WTC11 (cell line): ENCODE measurements around the gene SMYD4.

Source experiments
- ATF3 ChIP-seq: sonication (generic); formaldehyde crosslinking; conservative IDR thresholded peaks from 2 replicates; pipeline ENCODE4 v1.8.1; 2022; ENCODE audit warnings: mild to moderate bottlenecking, missing genetic modification reagents
- CTCF ChIP-seq: fragments of 200-600 bp; IDR thresholded peaks from 2 replicates; pipeline ENCODE4 v1.8.0; 2022; ENCODE audit warnings: antibody characterized with exemption
- FOXJ3 ChIP-seq: sonication (generic); formaldehyde crosslinking; IDR thresholded peaks from 2 replicates; pipeline ENCODE4 v1.9.0; 2021; ENCODE audit warnings: missing genetic modification reagents, mild to moderate bottlenecking, borderline replicate concordance
- MLX ChIP-seq: sonication (generic); formaldehyde crosslinking; IDR thresholded peaks from 2 replicates; pipeline ENCODE4 v1.8.1; 2023; ENCODE audit warnings: mild to moderate bottlenecking, missing genetic modification reagents, moderate library complexity
- PRDM15 ChIP-seq: sonication (generic); formaldehyde crosslinking; IDR thresholded peaks from 2 replicates; pipeline ENCODE4 v1.8.0; 2022; ENCODE audit warnings: missing genetic modification reagents
- TCF7 ChIP-seq: sonication (generic); formaldehyde crosslinking; IDR thresholded peaks from 2 replicates; pipeline ENCODE4 v1.8.0; 2022; ENCODE audit warnings: mild to moderate bottlenecking, low read depth, missing genetic modification reagents, moderate library complexity
- ZNF232 ChIP-seq: sonication (generic); formaldehyde crosslinking; IDR thresholded peaks from 2 replicates; pipeline ENCODE4 v1.8.0; 2022; ENCODE audit warnings: mild to moderate bottlenecking, missing genetic modification reagents
- ZSCAN18 ChIP-seq: fragments of 250-450 bp; sonication (Bioruptor Pico); IDR thresholded peaks from 2 replicates; pipeline ENCODE4 v2.1.2; 2022; ENCODE audit warnings: mild to moderate bottlenecking, moderate library complexity

GRCh38 chr17:1867307-1867706, 37.6 kb upstream of the SMYD4 start:
- TF ChIP-seq ZNF232 (CRISPR knock-in tag) (no peak), MLX (CRISPR knock-in tag) (no peak), CTCF (no peak), ZSCAN18 (no peak), ATF3 (CRISPR knock-in tag) (no peak), TCF7 (CRISPR knock-in tag) (no peak), FOXJ3 (no peak), PRDM15 (CRISPR knock-in tag) (no peak)
